ENCODE results near the gene MUC2. TPM values are rescaled to one million over a fixed set of nuclear protein-coding genes. Genes with fewer than 3 reads are reported as not detected.
"Not testable (repeated sequence)": the region's sequence is repeated elsewhere in the genome, so short reads cannot be mapped to it uniquely, and the experiment has no call there.

Gene MUC2
- polyA plus RNA-seq, 1 donor from 2014 or later: not detected

DNA sequence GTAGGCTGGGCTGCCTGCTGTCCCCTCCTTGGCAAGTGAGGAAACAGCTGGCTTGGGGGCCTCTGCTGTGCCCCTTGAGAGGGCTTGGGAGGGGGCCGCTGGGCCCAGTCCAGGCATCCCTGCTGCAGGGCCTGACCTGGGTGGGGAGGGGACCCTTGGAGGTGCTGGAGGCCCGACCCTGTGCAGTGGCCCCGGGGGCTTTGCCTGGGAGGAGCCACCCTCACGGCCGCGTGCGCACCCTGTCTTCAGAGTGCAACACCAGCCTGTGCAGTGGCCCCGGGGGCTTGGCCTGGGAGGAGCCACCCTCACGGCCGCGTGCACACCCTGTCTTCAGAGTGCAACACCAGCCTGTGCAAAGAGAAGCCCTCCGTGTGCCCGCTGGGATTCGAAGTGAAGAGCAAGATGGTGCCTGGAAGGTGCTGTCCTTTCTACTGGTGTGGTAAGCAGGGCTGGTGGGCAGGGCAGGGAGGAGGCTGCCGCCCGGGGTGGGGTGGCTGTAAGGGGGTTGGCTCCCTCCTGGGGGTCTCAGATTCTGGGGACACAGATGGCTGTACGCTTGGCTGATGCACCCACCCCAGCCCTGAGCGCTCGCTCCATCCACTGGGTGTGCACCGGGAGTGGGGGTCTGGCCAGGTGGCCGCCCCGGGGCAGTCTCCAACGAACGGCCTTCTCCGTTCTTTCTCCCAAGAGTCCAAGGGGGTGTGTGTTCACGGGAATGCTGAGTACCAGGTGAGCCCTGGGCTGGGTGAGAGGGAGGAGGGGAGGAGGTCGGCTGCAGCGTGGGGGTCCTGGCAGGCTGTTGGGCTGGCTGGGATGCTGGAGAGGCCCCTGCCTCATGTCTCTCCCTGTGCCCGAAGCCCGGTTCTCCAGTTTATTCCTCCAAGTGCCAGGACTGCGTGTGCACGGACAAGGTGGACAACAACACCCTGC, 32.9 kb downstream of the MUC2 start:
- H3K27ac Mint-ChIP-seq: no peak overlapping the region
- H3K27me3 Mint-ChIP-seq: no peaks in the 10 kb centered on the region
- no peaks in the 10 kb centered on the region for H3K36me3 Mint-ChIP-seq
- H3K9me3 Mint-ChIP-seq: no peaks in the 10 kb centered on the region
- H3K4me3 Mint-ChIP-seq: no peak overlapping the region
- H3K4me1 Mint-ChIP-seq: peaks cover 0 to 2% (median 0%) of the 10 kb centered on the region in 3 donors

DNA sequence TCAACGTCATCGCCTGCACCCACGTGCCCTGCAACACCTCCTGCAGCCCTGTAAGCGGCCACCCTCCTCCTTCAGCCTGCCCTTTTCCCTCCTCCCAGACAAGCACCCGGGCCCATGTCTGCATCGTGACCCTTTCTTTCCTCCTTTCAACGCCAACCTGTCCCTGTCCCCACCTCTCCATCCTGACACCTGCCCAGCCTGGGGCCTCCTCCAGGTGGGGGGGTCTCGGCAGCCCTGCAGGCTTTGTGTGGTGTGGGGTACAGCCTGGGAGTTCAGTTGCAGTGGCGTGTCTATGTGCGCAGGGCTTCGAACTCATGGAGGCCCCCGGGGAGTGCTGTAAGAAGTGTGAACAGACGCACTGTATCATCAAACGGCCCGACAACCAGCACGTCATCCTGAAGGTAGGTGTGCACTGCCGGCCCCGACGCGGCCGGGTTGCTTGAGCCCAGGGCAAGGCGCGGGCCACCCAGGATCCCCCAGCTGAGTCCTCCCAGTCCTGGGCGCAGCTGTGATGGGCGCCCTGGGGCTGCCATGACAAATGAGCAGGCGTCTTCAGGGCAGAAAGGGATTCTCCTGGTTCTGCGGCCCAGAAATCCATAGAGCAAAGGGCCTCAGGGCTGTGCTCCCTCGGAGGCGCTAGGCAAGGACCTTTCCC, 33.7 kb downstream of the MUC2 start:
- H3K27ac Mint-ChIP-seq: no peak overlapping the region
- H3K36me3 Mint-ChIP-seq: no peaks in the 10 kb centered on the region
- H3K9me3 Mint-ChIP-seq: no peaks in the 10 kb centered on the region
- no peaks in the 10 kb centered on the region for H3K27me3 Mint-ChIP-seq
- no peak overlapping the region for H3K4me3 Mint-ChIP-seq
- H3K4me1 Mint-ChIP-seq: peaks cover 0 to 2% (median 0%) of the 10 kb centered on the region in 3 donors

- Mint-ChIP-seq H3K27ac (no peak overlapping the region), H3K27me3 (no peaks in the 10 kb centered on the region), H3K4me1 (peaks cover 0 to 2% (median 0%) of the 10 kb centered on the region in 3 donors), H3K4me3 (no peak overlapping the region), H3K36me3 (no peaks in the 10 kb centered on the region), H3K9me3 (no peaks in the 10 kb centered on the region)
Observed at GRCh38 chr11:1109101-1109917, 34.6 kb downstream of the MUC2 start.

DNA sequence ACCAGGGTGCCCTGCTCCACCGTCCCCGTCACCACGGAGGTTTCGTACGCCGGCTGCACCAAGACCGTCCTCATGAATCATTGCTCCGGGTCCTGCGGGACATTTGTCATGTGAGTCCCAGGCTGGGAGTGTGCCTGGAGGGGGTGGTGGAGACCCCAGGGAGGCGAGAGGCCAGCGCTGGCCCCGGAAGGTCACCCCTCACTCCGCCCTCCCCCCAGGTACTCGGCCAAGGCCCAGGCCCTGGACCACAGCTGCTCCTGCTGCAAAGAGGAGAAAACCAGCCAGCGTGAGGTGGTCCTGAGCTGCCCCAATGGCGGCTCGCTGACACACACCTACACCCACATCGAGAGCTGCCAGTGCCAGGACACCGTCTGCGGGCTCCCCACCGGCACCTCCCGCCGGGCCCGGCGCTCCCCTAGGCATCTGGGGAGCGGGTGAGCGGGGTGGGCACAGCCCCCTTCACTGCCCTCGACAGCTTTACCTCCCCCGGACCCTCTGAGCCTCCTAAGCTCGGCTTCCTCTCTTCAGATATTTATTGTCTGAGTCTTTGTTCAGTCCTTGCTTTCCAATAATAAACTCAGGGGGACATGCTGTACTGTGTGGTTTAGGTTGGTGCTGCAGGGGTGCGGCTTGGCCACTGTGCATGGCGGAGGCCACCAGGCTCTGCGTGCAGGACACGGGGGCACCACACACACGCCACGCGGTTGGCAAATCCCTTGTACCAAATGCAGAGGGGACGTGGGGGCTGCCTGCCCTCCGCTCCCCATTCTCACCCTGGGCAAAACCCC, 35.4 kb downstream of the MUC2 start:
- Mint-ChIP-seq H3K36me3 (no peaks in the 10 kb centered on the region), H3K9me3 (no peaks in the 10 kb centered on the region), H3K27ac (no peak overlapping the region), H3K4me1 (peaks cover 0 to 2% (median 0%) of the 10 kb centered on the region in 3 donors), H3K4me3 (no peak overlapping the region), H3K27me3 (no peaks in the 10 kb centered on the region)

- Mint-ChIP-seq H3K9me3 (no peaks in the 10 kb centered on the region), H3K27ac (no peak overlapping the region), H3K4me3 (no peak overlapping the region), H3K27me3 (no peaks in the 10 kb centered on the region), H3K4me1 (no peaks in the 10 kb centered on the region), H3K36me3 (no peaks in the 10 kb centered on the region)
Observed at GRCh38 chr11:1111545-1112212, 37.0 kb downstream of the MUC2 start.

DNA sequence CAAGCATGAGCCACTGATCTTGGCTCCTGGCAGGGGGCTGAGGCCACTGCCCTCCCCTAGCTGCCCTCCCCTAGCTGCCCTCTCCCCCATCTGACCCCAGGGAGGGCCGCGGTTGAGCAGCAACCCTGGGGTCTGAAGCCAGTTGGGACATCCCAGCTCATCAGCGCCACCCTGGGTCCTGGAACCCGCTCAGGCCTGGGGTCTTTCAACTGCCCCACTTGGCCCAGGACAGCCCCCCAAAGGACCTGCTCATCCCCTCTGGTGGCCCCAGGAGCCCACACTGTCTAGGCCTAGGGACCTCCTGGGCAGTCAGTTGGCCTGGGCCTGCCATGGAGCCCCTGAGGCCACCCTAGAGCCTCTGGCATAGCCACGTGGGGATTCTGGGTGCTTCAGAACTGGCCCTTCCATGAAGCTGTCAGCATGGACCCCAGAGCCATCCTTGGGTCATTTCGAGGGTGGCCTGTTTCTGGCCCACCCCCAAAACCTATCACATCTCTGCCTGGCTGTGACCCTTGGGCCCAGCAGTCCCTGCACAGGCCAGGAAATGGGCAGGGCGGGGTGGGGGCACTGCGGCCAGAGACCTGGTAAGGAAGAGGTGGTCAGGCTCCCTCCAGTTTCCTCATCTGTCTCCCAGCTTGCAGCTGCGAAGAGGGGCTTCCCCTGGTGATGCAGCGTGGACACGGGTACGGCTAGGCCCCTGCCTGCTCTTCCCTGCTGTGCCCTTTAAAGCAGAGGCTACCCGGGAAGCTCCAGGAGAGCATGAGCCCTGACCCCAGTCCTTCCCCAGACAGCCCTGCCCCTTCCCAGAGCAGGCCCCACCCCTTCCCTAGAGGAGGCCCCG, 37.9 kb downstream of the MUC2 start:
- Mint-ChIP-seq H3K4me3 (no peak overlapping the region), H3K27me3 (no peaks in the 10 kb centered on the region), H3K4me1 (no peaks in the 10 kb centered on the region), H3K9me3 (no peaks in the 10 kb centered on the region), H3K36me3 (no peaks in the 10 kb centered on the region), H3K27ac (no peak overlapping the region)

GRCh38 chr11:1113405-1114201, 38.9 kb downstream of the MUC2 start:
- H3K27ac Mint-ChIP-seq: no peak overlapping the region
- no peaks in the 10 kb centered on the region for H3K9me3 Mint-ChIP-seq
- H3K27me3 Mint-ChIP-seq: peaks cover under 1% of the 10 kb centered on the region
- H3K36me3 Mint-ChIP-seq: no peaks in the 10 kb centered on the region
- H3K4me3 Mint-ChIP-seq: no peak overlapping the region
- H3K4me1 Mint-ChIP-seq: no peaks in the 10 kb centered on the region

- H3K27me3 Mint-ChIP-seq, H3K4me1 Mint-ChIP-seq, H3K27ac Mint-ChIP-seq, H3K36me3 Mint-ChIP-seq, H3K4me3 Mint-ChIP-seq, H3K9me3 Mint-ChIP-seq: not testable (repeated sequence)
Observed at GRCh38 chr11:1115292-1115691, 40.6 kb downstream of the MUC2 start.

- H3K27ac Mint-ChIP-seq: no peak overlapping the region
- H3K27me3 Mint-ChIP-seq: peaks cover 3% of the 10 kb centered on the region
- peaks cover 2% of the 10 kb centered on the region for H3K36me3 Mint-ChIP-seq
- no peaks in the 10 kb centered on the region for H3K4me1 Mint-ChIP-seq
- H3K4me3 Mint-ChIP-seq: no peak overlapping the region
- H3K9me3 Mint-ChIP-seq: no peaks in the 10 kb centered on the region
Observed at GRCh38 chr11:1116104-1116503, 41.4 kb downstream of the MUC2 start.

DNA sequence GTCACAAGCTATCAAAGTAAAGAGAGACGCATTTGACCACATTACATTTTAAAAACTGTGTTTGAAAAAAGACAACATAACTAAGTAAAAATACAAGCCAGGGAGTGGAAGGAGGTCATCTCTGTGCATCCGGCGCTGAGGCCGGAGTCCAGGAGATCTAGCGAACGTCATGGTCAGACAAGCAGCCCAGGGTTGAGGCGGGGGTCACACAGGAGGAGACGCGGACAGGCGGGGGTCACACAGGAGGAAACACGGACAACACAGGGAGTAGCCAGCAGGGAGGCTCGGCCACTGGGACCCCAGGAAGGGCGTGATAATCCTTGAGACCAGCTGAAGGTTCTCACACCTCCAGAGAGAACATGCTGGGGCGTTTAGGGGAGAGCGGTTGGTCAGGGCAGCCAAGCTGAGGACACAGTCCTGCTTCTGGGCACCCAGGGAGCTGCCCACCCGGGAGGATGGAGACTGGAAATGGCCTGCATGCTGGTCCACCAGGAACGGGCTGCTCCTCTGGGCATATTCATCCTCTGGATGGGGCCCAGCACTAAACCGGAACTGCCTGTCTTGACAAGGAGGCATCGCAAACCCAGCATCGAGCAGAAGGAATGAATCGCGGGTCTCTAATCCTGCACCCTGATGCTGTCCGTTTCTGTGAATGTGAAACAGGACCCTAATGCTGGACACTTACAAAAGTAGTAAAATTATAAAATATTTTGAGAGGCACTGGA, 42.2 kb downstream of the MUC2 start:
- H3K9me3 Mint-ChIP-seq: no peaks in the 10 kb centered on the region
- no peak overlapping the region for H3K4me3 Mint-ChIP-seq
- no peaks in the 10 kb centered on the region for H3K4me1 Mint-ChIP-seq
- peaks cover 5% of the 10 kb centered on the region for H3K27me3 Mint-ChIP-seq
- H3K27ac Mint-ChIP-seq: no peak overlapping the region
- H3K36me3 Mint-ChIP-seq: peaks cover 2% of the 10 kb centered on the region

- H3K9me3 Mint-ChIP-seq: no peaks in the 10 kb centered on the region
- H3K4me1 Mint-ChIP-seq: no peaks in the 10 kb centered on the region
- H3K27ac Mint-ChIP-seq: no peak overlapping the region
- H3K4me3 Mint-ChIP-seq: no peak overlapping the region
- peaks cover 5% of the 10 kb centered on the region for H3K27me3 Mint-ChIP-seq
- H3K36me3 Mint-ChIP-seq: peaks cover 2% of the 10 kb centered on the region
Observed at GRCh38 chr11:1117992-1118391, 43.3 kb downstream of the MUC2 start.

- no peak overlapping the region for H3K4me3 Mint-ChIP-seq
- peaks cover 5% of the 10 kb centered on the region for H3K27me3 Mint-ChIP-seq
- H3K27ac Mint-ChIP-seq: no peak overlapping the region
- peaks cover 2% of the 10 kb centered on the region for H3K36me3 Mint-ChIP-seq
- no peaks in the 10 kb centered on the region for H3K9me3 Mint-ChIP-seq
- no peaks in the 10 kb centered on the region for H3K4me1 Mint-ChIP-seq
Observed at GRCh38 chr11:1118755-1119603, 44.3 kb downstream of the MUC2 start.

All from IgD-negative memory B cell (primary cell).